ENCODE data around the gene CNOT9. TPM values are rescaled to one million over a fixed set of nuclear protein-coding genes. Genes with fewer than 3 reads are reported as not detected.

Gene CNOT9
- total RNA-seq, 1 experiment from 2014 or later, result 74.9 TPM

DNA sequence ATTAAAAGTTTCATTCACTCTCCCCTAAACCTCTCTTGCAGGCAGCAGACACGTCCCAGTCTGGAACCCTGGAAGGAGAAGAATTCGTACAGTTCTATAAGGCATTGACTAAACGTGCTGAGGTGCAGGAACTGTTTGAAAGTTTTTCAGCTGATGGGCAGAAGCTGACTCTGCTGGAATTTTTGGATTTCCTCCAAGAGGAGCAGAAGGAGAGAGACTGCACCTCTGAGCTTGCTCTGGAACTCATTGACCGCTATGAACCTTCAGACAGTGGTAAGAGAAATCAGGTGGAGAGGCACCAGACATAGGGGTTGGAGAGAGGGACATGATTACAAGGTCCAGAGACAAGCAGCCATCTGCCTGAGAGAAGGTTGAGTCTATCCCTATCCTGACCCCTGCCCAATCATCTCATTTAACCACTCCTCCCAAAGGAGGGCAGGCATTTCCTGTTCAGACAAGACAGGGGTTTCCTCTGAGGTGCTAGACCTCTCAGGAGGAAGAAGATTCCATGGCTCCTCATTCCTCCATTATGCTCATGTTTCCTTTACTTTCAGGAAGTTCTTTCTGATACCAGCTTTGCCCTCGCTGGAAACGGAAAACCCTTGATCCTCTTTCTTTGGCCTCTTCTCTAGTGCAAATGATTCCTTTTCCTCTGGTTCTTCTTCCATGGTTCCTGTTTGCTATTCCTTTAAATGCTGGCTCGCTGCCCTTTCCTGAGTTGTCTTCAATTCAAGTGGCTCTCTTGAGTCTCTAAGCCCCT is 54.1 kb downstream of the CNOT9 start:
- DNase-seq, result no peak
- Histone ChIP-seq H3K9ac (ENCODE audit: low read length) (no peak overlapping the region), H3K9me3 (ENCODE audit: low read length) (no peaks in the 10 kb centered on the region), H3K27me3 (ENCODE audit: low read length) (no peaks in the 10 kb centered on the region), H3K27ac (ENCODE audit: low read length) (no peak overlapping the region), H3K4me3 (ENCODE audit: low read length) (no peak overlapping the region), H3K36me3 (ENCODE audit: insufficient read depth, low read length) (no peaks in the 10 kb centered on the region), H3K4me2 (ENCODE audit: low read depth, low read length, poor library complexity, severe bottlenecking) (no peak overlapping the region), H2AFZ (ENCODE audit: low read length) (no peak overlapping the region), H3K4me1 (ENCODE audit: low read length) (no peaks in the 10 kb centered on the region), H3K79me2 (ENCODE audit: low read length) (no peaks in the 10 kb centered on the region), H3K9me2 (replicated peaks; ENCODE audit: insufficient read depth, low read length) (no peaks in the 10 kb centered on the region), H4K20me1 (ENCODE audit: insufficient read depth, low read depth, low read length) (no peaks in the 10 kb centered on the region)

DNA sequence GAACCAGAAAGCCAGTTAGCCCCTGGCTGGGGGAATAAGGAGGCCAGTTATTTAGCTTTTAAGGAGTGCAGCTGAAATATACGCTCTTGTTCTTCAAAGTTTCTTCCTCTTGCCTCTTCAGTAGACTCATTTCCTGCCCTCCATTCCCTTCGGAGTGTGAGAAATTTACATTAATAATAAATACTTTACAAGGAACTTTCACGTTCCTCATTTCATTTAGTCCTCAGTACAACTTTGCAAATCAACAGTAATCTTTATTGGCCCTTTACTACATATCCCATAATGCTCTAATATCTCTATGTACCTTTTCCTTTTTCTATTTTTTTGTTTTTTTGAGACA is 54.7 kb downstream of the CNOT9 start:
- Histone ChIP-seq H3K9ac (ENCODE audit: low read length) (no peak overlapping the region), H3K9me2 (replicated peaks; ENCODE audit: insufficient read depth, low read length) (no peaks in the 10 kb centered on the region), H3K4me3 (ENCODE audit: low read length) (no peak overlapping the region), H3K27me3 (ENCODE audit: low read length) (no peaks in the 10 kb centered on the region), H3K79me2 (ENCODE audit: low read length) (no peaks in the 10 kb centered on the region), H3K4me1 (ENCODE audit: low read length) (no peaks in the 10 kb centered on the region), H4K20me1 (ENCODE audit: insufficient read depth, low read depth, low read length) (no peaks in the 10 kb centered on the region), H3K4me2 (ENCODE audit: low read depth, low read length, poor library complexity, severe bottlenecking) (no peak overlapping the region), H3K27ac (ENCODE audit: low read length) (no peak overlapping the region), H2AFZ (ENCODE audit: low read length) (no peak overlapping the region), H3K36me3 (ENCODE audit: insufficient read depth, low read length) (no peaks in the 10 kb centered on the region), H3K9me3 (ENCODE audit: low read length) (no peaks in the 10 kb centered on the region)
- no peak for DNase-seq

DNA sequence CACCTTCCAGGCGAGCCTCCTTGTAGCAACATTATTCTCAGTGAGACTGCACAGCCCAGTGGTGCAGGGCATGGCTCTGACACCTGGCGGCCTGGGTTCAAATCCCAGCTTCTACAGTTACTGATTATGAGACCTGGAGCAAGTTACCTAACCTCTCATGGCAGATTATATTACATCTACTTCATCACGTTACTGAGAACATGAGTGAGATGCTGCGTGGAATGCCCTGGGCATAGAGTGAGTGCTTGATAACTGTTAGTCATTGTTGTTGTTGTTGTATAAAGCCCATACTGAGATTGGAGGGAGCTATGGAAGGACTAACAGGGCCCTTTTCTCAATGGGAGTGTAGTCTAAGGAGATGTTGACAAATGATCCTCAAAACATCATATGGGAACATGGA is 57.7 kb downstream of the CNOT9 start:
- Histone ChIP-seq H3K27me3 (ENCODE audit: low read length) (no peaks in the 10 kb centered on the region), H3K9me3 (ENCODE audit: low read length) (no peaks in the 10 kb centered on the region), H3K27ac (ENCODE audit: low read length) (no peak overlapping the region), H3K9me2 (replicated peaks; ENCODE audit: insufficient read depth, low read length) (no peaks in the 10 kb centered on the region), H4K20me1 (ENCODE audit: insufficient read depth, low read depth, low read length) (no peaks in the 10 kb centered on the region), H3K4me2 (ENCODE audit: low read depth, low read length, poor library complexity, severe bottlenecking) (no peak overlapping the region), H2AFZ (ENCODE audit: low read length) (no peak overlapping the region), H3K79me2 (ENCODE audit: low read length) (no peaks in the 10 kb centered on the region), H3K4me1 (ENCODE audit: low read length) (no peaks in the 10 kb centered on the region), H3K9ac (ENCODE audit: low read length) (no peak overlapping the region), H3K4me3 (ENCODE audit: low read length) (no peak overlapping the region), H3K36me3 (ENCODE audit: insufficient read depth, low read length) (no peaks in the 10 kb centered on the region)
- DNase-seq, result no peak

DNA sequence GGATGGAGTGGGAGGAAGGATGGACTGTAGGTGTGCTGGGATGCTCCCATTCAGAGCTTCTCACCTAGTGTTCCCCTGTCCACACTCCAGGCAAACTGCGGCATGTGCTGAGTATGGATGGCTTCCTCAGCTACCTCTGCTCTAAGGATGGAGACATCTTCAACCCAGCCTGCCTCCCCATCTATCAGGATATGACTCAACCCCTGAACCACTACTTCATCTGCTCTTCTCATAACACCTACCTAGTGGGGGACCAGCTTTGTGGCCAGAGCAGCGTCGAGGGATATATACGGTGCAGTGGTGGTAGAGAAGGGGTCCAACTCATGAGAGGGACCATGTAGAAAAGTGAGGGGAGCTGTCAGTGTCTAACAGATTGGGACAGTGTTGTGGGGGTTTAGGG is 59.3 kb downstream of the CNOT9 start:
- no peak overlapping the region for H3K9ac ChIP-seq (ENCODE audit: low read length)
- H3K27ac ChIP-seq (ENCODE audit: low read length), result no peak overlapping the region
- no peaks in the 10 kb centered on the region for H3K36me3 ChIP-seq (ENCODE audit: insufficient read depth, low read length)
- no peaks in the 10 kb centered on the region for H3K4me1 ChIP-seq (ENCODE audit: low read length)
- no peaks in the 10 kb centered on the region for H4K20me1 ChIP-seq (ENCODE audit: insufficient read depth, low read depth, low read length)
- H3K79me2 ChIP-seq (ENCODE audit: low read length), result no peaks in the 10 kb centered on the region
- no peaks in the 10 kb centered on the region for H3K27me3 ChIP-seq (ENCODE audit: low read length)
- H3K4me3 ChIP-seq (ENCODE audit: low read length), result no peak overlapping the region
- no peak for DNase-seq
- no peak overlapping the region for H3K4me2 ChIP-seq (ENCODE audit: low read depth, low read length, poor library complexity, severe bottlenecking)
- no peaks in the 10 kb centered on the region for H3K9me3 ChIP-seq (ENCODE audit: low read length)
- no peaks in the 10 kb centered on the region for H3K9me2 ChIP-seq (replicated peaks; ENCODE audit: insufficient read depth, low read length)
- H2AFZ ChIP-seq (ENCODE audit: low read length), result no peak overlapping the region

DNA sequence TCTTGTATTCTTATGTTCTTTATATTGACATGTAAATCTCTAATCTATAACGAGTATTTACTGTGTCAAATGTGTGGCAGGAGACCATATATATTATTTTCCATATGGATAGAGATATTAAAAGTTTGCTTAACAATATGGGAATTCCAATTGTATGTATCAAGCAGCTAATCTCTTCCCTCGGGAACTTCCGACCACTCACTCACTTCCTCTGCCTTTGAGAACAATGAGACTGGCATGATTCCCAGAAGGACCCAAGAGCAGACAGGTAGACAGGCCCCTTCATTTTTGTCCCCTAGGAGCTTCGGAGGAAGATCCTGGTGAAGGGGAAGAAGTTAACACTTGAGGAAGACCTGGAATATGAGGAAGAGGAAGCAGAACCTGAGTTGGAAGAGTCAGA is 63.2 kb downstream of the CNOT9 start:
- Histone ChIP-seq H2AFZ (ENCODE audit: low read length) (no peak overlapping the region), H3K9me2 (replicated peaks; ENCODE audit: insufficient read depth, low read length) (no peaks in the 10 kb centered on the region), H3K9ac (ENCODE audit: low read length) (no peak overlapping the region), H3K79me2 (ENCODE audit: low read length) (no peaks in the 10 kb centered on the region), H3K36me3 (ENCODE audit: insufficient read depth, low read length) (peaks cover 20% of the 10 kb centered on the region), H3K27me3 (ENCODE audit: low read length) (no peaks in the 10 kb centered on the region), H3K27ac (ENCODE audit: low read length) (no peak overlapping the region), H3K4me2 (ENCODE audit: low read depth, low read length, poor library complexity, severe bottlenecking) (no peak overlapping the region), H3K4me3 (ENCODE audit: low read length) (no peak overlapping the region), H4K20me1 (ENCODE audit: insufficient read depth, low read depth, low read length) (no peaks in the 10 kb centered on the region), H3K4me1 (ENCODE audit: low read length) (no peaks in the 10 kb centered on the region), H3K9me3 (ENCODE audit: low read length) (no peaks in the 10 kb centered on the region)
- no peak for DNase-seq

DNA sequence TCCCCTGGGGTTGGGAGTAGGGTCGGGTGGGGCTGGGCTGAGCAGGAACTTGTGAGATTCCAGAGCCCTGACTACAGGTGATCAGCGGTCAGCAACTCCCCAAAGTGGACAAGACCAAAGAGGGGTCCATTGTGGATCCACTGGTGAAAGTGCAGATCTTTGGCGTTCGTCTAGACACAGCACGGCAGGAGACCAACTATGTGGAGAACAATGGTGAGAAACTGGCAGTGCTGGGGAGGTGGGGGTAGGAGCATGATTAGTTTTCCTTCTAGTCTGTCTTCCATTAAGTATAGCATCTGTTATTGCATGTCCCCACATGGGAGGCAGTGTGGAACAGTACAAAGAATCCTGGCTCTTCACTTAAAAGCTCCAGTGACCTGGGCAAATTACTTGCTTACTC is 67.1 kb downstream of the CNOT9 start:
- no peak for DNase-seq
- H3K9ac ChIP-seq (ENCODE audit: low read length), result no peak overlapping the region
- no peaks in the 10 kb centered on the region for H3K4me1 ChIP-seq (ENCODE audit: low read length)
- no peaks in the 10 kb centered on the region for H3K9me3 ChIP-seq (ENCODE audit: low read length)
- no peaks in the 10 kb centered on the region for H3K9me2 ChIP-seq (replicated peaks; ENCODE audit: insufficient read depth, low read length)
- H3K79me2 ChIP-seq (ENCODE audit: low read length), result no peaks in the 10 kb centered on the region
- no peak overlapping the region for H3K27ac ChIP-seq (ENCODE audit: low read length)
- no peaks in the 10 kb centered on the region for H3K27me3 ChIP-seq (ENCODE audit: low read length)
- H4K20me1 ChIP-seq (ENCODE audit: insufficient read depth, low read depth, low read length), result no peaks in the 10 kb centered on the region
- no peak overlapping the region for H3K4me2 ChIP-seq (ENCODE audit: low read depth, low read length, poor library complexity, severe bottlenecking)
- H3K36me3 ChIP-seq (ENCODE audit: insufficient read depth, low read length), result peaks cover 28% of the 10 kb centered on the region
- no peak overlapping the region for H2AFZ ChIP-seq (ENCODE audit: low read length)
- no peak overlapping the region for H3K4me3 ChIP-seq (ENCODE audit: low read length)

DNA sequence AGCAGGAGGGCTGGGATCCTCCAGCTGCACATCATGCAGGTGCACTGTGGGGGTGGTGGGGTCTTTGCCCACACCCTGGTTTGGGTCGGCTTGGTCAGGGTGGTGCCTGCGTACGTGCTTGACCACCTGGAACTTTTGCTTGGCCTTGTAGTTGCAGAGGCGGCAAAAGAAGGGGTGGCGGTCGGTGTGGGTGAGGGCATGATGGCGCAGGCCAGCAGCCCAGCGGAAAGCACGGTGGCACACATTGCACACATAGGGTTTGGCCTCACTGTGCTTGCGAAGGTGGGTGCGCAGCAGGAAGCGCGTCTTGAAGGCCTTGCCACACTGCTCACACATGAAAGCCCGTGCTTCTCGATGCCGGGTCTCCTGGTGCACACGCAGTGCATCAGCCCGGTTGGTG is 69.7 kb downstream of the CNOT9 start:
- H3K36me3 ChIP-seq (ENCODE audit: insufficient read depth, low read length), result peaks cover 28% of the 10 kb centered on the region
- H3K79me2 ChIP-seq (ENCODE audit: low read length), result no peaks in the 10 kb centered on the region
- DNase-seq, result no peak
- no peaks in the 10 kb centered on the region for H3K9me2 ChIP-seq (replicated peaks; ENCODE audit: insufficient read depth, low read length)
- H3K9me3 ChIP-seq (ENCODE audit: low read length), result no peaks in the 10 kb centered on the region
- no peak overlapping the region for H3K4me2 ChIP-seq (ENCODE audit: low read depth, low read length, poor library complexity, severe bottlenecking)
- no peak overlapping the region for H3K9ac ChIP-seq (ENCODE audit: low read length)
- H3K4me3 ChIP-seq (ENCODE audit: low read length), result no peak overlapping the region
- H2AFZ ChIP-seq (ENCODE audit: low read length), result no peak overlapping the region
- no peaks in the 10 kb centered on the region for H4K20me1 ChIP-seq (ENCODE audit: insufficient read depth, low read depth, low read length)
- no peak overlapping the region for H3K27ac ChIP-seq (ENCODE audit: low read length)
- no peaks in the 10 kb centered on the region for H3K4me1 ChIP-seq (ENCODE audit: low read length)
- no peaks in the 10 kb centered on the region for H3K27me3 ChIP-seq (ENCODE audit: low read length)

DNA sequence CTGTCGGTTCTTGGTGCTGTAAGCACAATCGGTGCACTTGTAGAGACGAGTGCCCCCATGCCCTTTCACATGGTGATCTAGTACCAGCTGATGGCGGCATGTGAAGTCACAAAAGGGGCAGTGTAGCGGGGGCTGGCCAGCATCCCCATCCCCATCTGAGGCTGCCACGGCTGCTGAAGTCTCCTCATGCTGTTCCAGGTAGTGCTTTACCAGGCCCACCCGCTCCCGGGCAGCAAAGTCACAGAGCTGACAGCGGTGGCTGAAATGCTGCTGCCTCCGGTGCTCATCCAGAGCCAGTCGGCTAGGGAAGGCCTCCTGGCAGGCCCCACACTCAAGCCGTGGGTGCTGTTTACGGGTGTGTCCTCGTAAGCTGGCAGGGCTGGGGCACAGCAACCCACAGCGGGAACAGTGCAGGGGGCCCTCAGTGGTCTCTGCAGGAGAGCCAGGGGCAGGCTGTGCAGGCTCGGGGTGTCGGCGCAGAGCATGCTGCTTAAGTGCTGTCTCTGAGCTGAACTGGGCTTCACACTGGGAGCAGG is 73.5 kb downstream of the CNOT9 start:
- no peaks in the 10 kb centered on the region for H3K9me2 ChIP-seq (replicated peaks; ENCODE audit: insufficient read depth, low read length)
- H3K9ac ChIP-seq (ENCODE audit: low read length), result no peak overlapping the region
- no peak for DNase-seq
- H3K36me3 ChIP-seq (ENCODE audit: insufficient read depth, low read length), result peaks cover 15% of the 10 kb centered on the region
- no peaks in the 10 kb centered on the region for H4K20me1 ChIP-seq (ENCODE audit: insufficient read depth, low read depth, low read length)
- H3K4me1 ChIP-seq (ENCODE audit: low read length), result no peaks in the 10 kb centered on the region
- no peaks in the 10 kb centered on the region for H3K79me2 ChIP-seq (ENCODE audit: low read length)
- H3K4me2 ChIP-seq (ENCODE audit: low read depth, low read length, poor library complexity, severe bottlenecking), result no peak overlapping the region
- no peak overlapping the region for H3K4me3 ChIP-seq (ENCODE audit: low read length)
- no peak overlapping the region for H2AFZ ChIP-seq (ENCODE audit: low read length)
- no peaks in the 10 kb centered on the region for H3K27me3 ChIP-seq (ENCODE audit: low read length)
- no peaks in the 10 kb centered on the region for H3K9me3 ChIP-seq (ENCODE audit: low read length)
- no peak overlapping the region for H3K27ac ChIP-seq (ENCODE audit: low read length)

Measured in Karpas-422 (cell line).